Peyer's patch (tissue), 4 donors: ENCODE data around the gene TIMM10B. TPM values are rescaled to one million over a fixed set of nuclear protein-coding genes. Genes with fewer than 3 reads are reported as not detected.

Experiments
- DNase-seq, 3 donors: peaks; one replicate each; pipeline ENCODE4 v3.0.0-alpha.2; 2017 to 2019
- H3K27ac ChIP-seq, 4 donors: fragments of 200-600 bp; sonication (generic); one replicate each; pipeline ENCODE4 v1.5.1; 2016 to 2019
- H3K27me3 ChIP-seq, 2 donors: fragments of 200-600 bp; sonication (generic); one replicate each; pipeline ENCODE4 v1.5.1; 2019
- H3K36me3 ChIP-seq, 3 donors: fragments of 200-600 bp; sonication (generic); one replicate each; pipeline ENCODE4 v1.5.1; 2016 to 2019
- H3K4me1 ChIP-seq, 4 donors: fragments of 200-600 bp; sonication (generic); one replicate each; pipeline ENCODE4 v1.5.1; 2016 to 2019
- H3K4me3 ChIP-seq, 4 donors: fragments of 200-600 bp; sonication (generic); 1 replicate in 3 of 4; 2 replicates in 1 of 4; pipeline ENCODE4 v1.5.1; 2016 to 2019; ENCODE audit warnings: mild to moderate bottlenecking in 1 of 4
- H3K9me3 ChIP-seq, 4 donors: fragments of 200-600 bp; sonication (generic); one replicate each; pipeline ENCODE4 v1.5.1; 2016 to 2019; ENCODE audit warnings: mild to moderate bottlenecking in 1 of 4
- POLR2A ChIP-seq, 2 donors: fragments of 450-650 bp; IDR thresholded peaks; one replicate each; pipeline ENCODE4 v1.5.1; 2017; ENCODE audit warnings: antibody characterized with exemption in 2 of 2, mild to moderate bottlenecking in 2 of 2, moderate library complexity in 2 of 2
- total RNA-seq, 4 donors: library from RNA; depleted of rRNA; stranded (reverse); fragments of >200 nt; gene quantifications; one replicate each; pipeline ENCODE4 v1.1.0, GENCODE V29; 2016
- TF ChIP-seq, protein P1 (sequence below), 6 experiments: fragments of 450-650 bp in 4 of 6; fragments of 200-600 bp in 2 of 6; sonication (generic) in 1 of 6; IDR thresholded peaks; one replicate each; pipeline ENCODE4 v1.5.1; 2017 to 2019; ENCODE audit warnings: antibody characterized with exemption in 6 of 6, mild to moderate bottlenecking in 3 of 6, moderate library complexity in 1 of 6

Gene TIMM10B
- total RNA-seq, 4 donors from 2014 or later = 57.1 to 73.3 (median 66.6) TPM

DNA sequence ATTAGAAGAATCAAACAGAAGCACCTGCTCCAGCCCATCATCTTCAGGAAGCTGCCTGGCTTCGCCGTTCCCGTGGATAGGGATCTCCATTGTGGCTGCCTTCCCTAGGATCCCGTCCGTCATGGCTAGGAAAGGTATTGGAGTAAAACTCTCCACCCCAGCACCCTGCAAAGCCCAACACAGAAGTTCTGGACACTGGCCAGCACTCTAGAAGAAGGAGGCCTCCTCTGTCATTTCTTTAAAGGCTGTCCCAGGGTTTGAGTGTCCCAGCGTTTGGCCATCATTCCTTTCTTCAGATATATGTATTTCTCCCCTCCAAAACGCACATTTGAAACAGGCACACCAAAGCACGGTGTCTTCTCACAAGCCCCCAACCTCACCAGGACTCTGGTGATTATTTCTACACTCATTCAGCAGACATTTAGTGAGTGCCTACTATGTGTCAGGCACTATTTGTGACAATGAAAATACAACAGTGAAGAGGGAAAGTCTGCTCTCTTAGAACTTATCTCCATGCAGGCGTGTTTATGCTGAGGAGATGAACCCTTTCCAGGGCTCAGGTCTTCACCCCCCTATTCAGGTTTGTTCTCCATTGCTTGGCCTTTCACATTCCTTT is 894 bp upstream of the TIMM10B start:
- Histone ChIP-seq H3K27me3 (no peaks in the 10 kb centered on the region), H3K4me3 (peak overlapping the region; percentile 48 to 97 (median 69)), H3K4me1 (peaks cover 10 to 47% (median 13%) of the 10 kb centered on the region in 4 donors), H3K27ac (peak overlapping the region; percentile 76 to 99 (median 90)), H3K9me3 (no peaks in the 10 kb centered on the region), H3K36me3 (peaks cover 0 to 66% (median 0%) of the 10 kb centered on the region in 3 donors)
- TF ChIP-seq, protein P1, sequence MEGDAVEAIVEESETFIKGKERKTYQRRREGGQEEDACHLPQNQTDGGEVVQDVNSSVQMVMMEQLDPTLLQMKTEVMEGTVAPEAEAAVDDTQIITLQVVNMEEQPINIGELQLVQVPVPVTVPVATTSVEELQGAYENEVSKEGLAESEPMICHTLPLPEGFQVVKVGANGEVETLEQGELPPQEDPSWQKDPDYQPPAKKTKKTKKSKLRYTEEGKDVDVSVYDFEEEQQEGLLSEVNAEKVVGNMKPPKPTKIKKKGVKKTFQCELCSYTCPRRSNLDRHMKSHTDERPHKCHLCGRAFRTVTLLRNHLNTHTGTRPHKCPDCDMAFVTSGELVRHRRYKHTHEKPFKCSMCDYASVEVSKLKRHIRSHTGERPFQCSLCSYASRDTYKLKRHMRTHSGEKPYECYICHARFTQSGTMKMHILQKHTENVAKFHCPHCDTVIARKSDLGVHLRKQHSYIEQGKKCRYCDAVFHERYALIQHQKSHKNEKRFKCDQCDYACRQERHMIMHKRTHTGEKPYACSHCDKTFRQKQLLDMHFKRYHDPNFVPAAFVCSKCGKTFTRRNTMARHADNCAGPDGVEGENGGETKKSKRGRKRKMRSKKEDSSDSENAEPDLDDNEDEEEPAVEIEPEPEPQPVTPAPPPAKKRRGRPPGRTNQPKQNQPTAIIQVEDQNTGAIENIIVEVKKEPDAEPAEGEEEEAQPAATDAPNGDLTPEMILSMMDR (IDR thresholded peaks at IDR 0.05) = no peak
- TF ChIP-seq POLR2A (IDR thresholded peaks at IDR 0.05) = no peak
- DNase-seq = no peak

DNA sequence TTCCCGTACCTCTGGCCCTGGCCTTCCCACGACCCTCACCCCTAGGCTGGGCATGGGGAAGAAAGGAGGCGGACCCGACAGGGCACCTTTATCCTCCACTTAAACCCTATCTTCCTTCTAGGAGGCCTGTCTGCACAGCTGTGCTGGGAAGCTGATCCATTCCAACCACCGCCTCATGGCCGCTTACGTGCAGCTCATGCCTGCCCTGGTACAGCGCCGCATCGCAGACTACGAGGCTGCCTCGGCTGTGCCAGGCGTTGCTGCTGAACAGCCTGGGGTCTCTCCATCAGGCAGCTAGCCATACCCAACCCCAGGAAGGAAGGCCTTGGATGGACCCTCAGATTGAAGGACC is 599 bp downstream of the TIMM10B start:
- Histone ChIP-seq H3K4me1 (peaks cover 10 to 56% (median 13%) of the 10 kb centered on the region in 4 donors), H3K27me3 (no peaks in the 10 kb centered on the region), H3K4me3 (peak overlapping the region; percentile 48 to 97 (median 69)), H3K36me3 (peaks cover 0 to 61% (median 0%) of the 10 kb centered on the region in 3 donors), H3K9me3 (no peaks in the 10 kb centered on the region), H3K27ac (peak overlapping the region; percentile 76 to 99 (median 90))
- TF ChIP-seq, protein P1 (IDR thresholded peaks at IDR 0.05) = no peak
- no peak for TF ChIP-seq POLR2A (IDR thresholded peaks at IDR 0.05)
- no peak for DNase-seq

DNA sequence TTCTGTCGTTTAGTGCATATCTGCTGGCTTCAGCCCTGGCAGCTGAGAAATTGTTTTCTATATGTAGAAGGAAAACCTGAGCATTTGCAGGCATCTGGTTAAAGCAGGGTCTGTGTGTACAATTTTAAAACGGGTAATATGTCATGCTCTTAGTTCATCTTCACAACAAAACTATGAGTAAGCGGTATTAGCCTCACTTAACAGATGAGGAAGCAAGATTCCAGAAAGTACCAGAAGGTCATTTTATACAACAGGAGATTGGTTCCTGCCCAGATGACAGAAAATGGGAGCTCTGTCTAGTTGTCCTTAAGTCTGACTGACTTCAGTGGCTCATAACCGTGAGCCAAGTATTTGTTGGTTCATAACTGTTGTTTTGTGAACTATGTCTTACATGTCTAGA is 1.1 kb downstream of the TIMM10B start:
- Histone ChIP-seq H3K4me1 (peaks cover 10 to 57% (median 13%) of the 10 kb centered on the region in 4 donors), H3K36me3 (peaks cover 0 to 56% (median 0%) of the 10 kb centered on the region in 3 donors)

DNA sequence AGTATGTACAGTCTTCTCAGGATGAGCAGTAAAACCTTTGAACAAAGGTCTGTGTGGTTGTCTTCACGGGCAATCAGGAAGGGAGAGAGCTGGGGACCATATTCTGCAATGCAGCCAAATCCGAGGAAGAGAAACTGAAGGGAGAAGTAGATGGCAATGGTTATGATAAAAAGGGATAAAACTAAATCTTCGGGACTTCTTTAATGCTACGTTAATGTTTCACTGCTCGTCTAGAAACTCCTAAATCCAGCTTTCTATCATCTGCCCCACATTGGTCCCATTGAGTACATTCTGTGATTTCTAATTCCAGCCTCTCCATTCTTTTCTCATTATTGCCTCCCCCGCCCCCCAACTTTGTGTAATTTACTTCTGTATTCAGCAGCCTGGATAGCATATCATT is 1.7 kb downstream of the TIMM10B start:
- peak overlapping the region in 1 of 4 donors; percentile 99 for H3K27ac ChIP-seq
- H3K36me3 ChIP-seq = peaks cover 0 to 50% (median 0%) of the 10 kb centered on the region in 3 donors
- peaks cover 10 to 57% (median 13%) of the 10 kb centered on the region in 4 donors for H3K4me1 ChIP-seq
- H3K4me3 ChIP-seq = no peak overlapping the region
- no peak for DNase-seq
- no peak for TF ChIP-seq POLR2A (IDR thresholded peaks at IDR 0.05)
- TF ChIP-seq, protein P1 (IDR thresholded peaks at IDR 0.05) = no peak
- no peaks in the 10 kb centered on the region for H3K9me3 ChIP-seq
- H3K27me3 ChIP-seq = no peaks in the 10 kb centered on the region

More for the DNA sequence above, 1.1 kb downstream of the TIMM10B start:
- TF ChIP-seq, protein P1 (IDR thresholded peaks at IDR 0.05) = no peak
- TF ChIP-seq POLR2A (IDR thresholded peaks at IDR 0.05) = no peak
- Histone ChIP-seq H3K27ac (peak overlapping the region in 3 of 4 donors; percentile 88 to 99 (median 93)), H3K9me3 (no peaks in the 10 kb centered on the region), H3K4me3 (peak overlapping the region; percentile 48 to 97 (median 69)), H3K27me3 (no peaks in the 10 kb centered on the region)
- DNase-seq = no peak

DNA sequence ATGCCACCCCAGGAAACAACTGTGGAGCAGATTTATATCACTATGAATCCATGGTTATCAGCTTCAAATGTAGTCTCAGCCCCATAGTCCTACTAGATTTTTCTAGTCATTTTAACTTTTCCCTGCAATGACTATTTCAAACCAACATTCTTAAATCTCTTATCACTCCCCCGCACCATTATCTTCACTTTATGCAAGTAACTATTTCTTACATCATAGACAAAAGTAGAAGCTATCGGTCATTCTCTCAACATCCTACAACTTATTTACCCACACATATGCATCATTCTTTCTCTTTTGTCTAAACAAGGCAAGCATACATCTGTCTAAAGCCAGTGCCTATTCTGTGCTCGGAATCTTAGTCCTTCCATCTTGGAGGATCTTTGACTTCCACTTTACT is 4.4 kb downstream of the TIMM10B start:
- no peaks in the 10 kb centered on the region for H3K27me3 ChIP-seq
- peaks cover 10 to 56% (median 11%) of the 10 kb centered on the region in 4 donors for H3K4me1 ChIP-seq
- H3K9me3 ChIP-seq = no peaks in the 10 kb centered on the region
- TF ChIP-seq, protein P1 (IDR thresholded peaks at IDR 0.05) = no peak
- no peak for TF ChIP-seq POLR2A (IDR thresholded peaks at IDR 0.05)
- DNase-seq = no peak
- peak overlapping the region in 1 of 4 donors; percentile 30 for H3K27ac ChIP-seq
- no peak overlapping the region for H3K4me3 ChIP-seq
- peaks cover 0 to 34% (median 0%) of the 10 kb centered on the region in 3 donors for H3K36me3 ChIP-seq
